IgD-negative memory B cell (primary cell): ENCODE results near the gene CITED2. TPM values are rescaled to one million over a fixed set of nuclear protein-coding genes. Genes with fewer than 3 reads are reported as not detected.

Experiments used
- H3K27ac Mint-ChIP-seq, 3 donors: one replicate each; pipeline ENCODE4 v1.8.0; 2020 to 2022; ENCODE audit warnings: mild to moderate bottlenecking in 3 of 3, mixed read lengths in 3 of 3, moderate library complexity in 1 of 3
- H3K27me3 Mint-ChIP-seq: one replicate; pipeline ENCODE4 v1.8.0; 2021; ENCODE audit warnings: mixed read lengths
- H3K36me3 Mint-ChIP-seq: one replicate; pipeline ENCODE4 v1.8.0; 2020; ENCODE audit warnings: mild to moderate bottlenecking, mixed read lengths
- H3K4me1 Mint-ChIP-seq, 3 donors: one replicate each; pipeline ENCODE4 v1.8.0; 2020 to 2022; ENCODE audit warnings: mixed read lengths in 3 of 3, mild to moderate bottlenecking in 1 of 3
- H3K4me3 Mint-ChIP-seq, 4 donors: one replicate each; pipeline ENCODE4 v1.8.0; 2020 to 2022; ENCODE audit warnings: mild to moderate bottlenecking in 4 of 4, mixed read lengths in 4 of 4, moderate library complexity in 3 of 4
- H3K9me3 Mint-ChIP-seq, 3 donors: one replicate each; pipeline ENCODE4 v1.8.0; 2020 to 2021; ENCODE audit warnings: mixed read lengths in 3 of 3, mild to moderate bottlenecking in 1 of 3
- polyA plus RNA-seq: library from polyadenylated mRNA; unstranded; fragments of 300-500 nt; fragmentation: Illumina TruSeq; gene quantifications from one replicate; pipeline ENCODE4 v1.2.3, GENCODE V29; 2021

CITED2 gene
- polyA plus RNA-seq, 1 donor from 2014 or later = 15.8 TPM

- H3K27ac Mint-ChIP-seq = peak overlapping the region in 1 of 3 donors; percentile 47
- peaks cover 8% of the 10 kb centered on the region for H3K36me3 Mint-ChIP-seq
Measured at GRCh38 chr6:139335447-139336210, 38.8 kb downstream of the CITED2 start.

GRCh38 chr6:139334806-139335446 is 39.5 kb downstream of the CITED2 start:
- peaks cover 1 to 19% (median 18%) of the 10 kb centered on the region in 3 donors for H3K4me1 Mint-ChIP-seq
- H3K27ac Mint-ChIP-seq = peak overlapping the region in 1 of 3 donors; percentile 20
- no peaks in the 10 kb centered on the region for H3K27me3 Mint-ChIP-seq

More at GRCh38 chr6:139335447-139336210, 38.8 kb downstream of the CITED2 start:
- peak overlapping the region in 1 of 4 donors; percentile 3 for H3K4me3 Mint-ChIP-seq
- no peaks in the 10 kb centered on the region for H3K27me3 Mint-ChIP-seq
- H3K9me3 Mint-ChIP-seq = no peaks in the 10 kb centered on the region
- peaks cover 1 to 19% (median 18%) of the 10 kb centered on the region in 3 donors for H3K4me1 Mint-ChIP-seq

GRCh38 chr6:139330826-139331500 is 43.5 kb downstream of the CITED2 start:
- peaks cover 11 to 26% (median 14%) of the 10 kb centered on the region in 3 donors for H3K4me1 Mint-ChIP-seq
- no peak overlapping the region for H3K27ac Mint-ChIP-seq
- peaks cover 0 to 2% (median 0%) of the 10 kb centered on the region in 3 donors for H3K9me3 Mint-ChIP-seq
- H3K36me3 Mint-ChIP-seq = peaks cover 4% of the 10 kb centered on the region
- no peaks in the 10 kb centered on the region for H3K27me3 Mint-ChIP-seq
- H3K4me3 Mint-ChIP-seq = no peak overlapping the region

More at GRCh38 chr6:139334806-139335446, 39.5 kb downstream of the CITED2 start:
- H3K36me3 Mint-ChIP-seq = peaks cover 8% of the 10 kb centered on the region
- no peaks in the 10 kb centered on the region for H3K9me3 Mint-ChIP-seq
- H3K4me3 Mint-ChIP-seq = peak overlapping the region in 1 of 4 donors; percentile 3

GRCh38 chr6:139330306-139330705 is 44.1 kb downstream of the CITED2 start:
- Mint-ChIP-seq H3K4me3 (no peak overlapping the region), H3K36me3 (peaks cover 4% of the 10 kb centered on the region), H3K4me1 (peaks cover 16 to 26% (median 19%) of the 10 kb centered on the region in 3 donors), H3K27ac (no peak overlapping the region), H3K9me3 (peaks cover 0 to 2% (median 0%) of the 10 kb centered on the region in 3 donors), H3K27me3 (no peaks in the 10 kb centered on the region)

- no peak overlapping the region for H3K27ac Mint-ChIP-seq
- peaks cover 4% of the 10 kb centered on the region for H3K36me3 Mint-ChIP-seq
- no peaks in the 10 kb centered on the region for H3K27me3 Mint-ChIP-seq
- H3K4me1 Mint-ChIP-seq = peaks cover 22 to 26% (median 24%) of the 10 kb centered on the region in 3 donors
- H3K4me3 Mint-ChIP-seq = peak overlapping the region in 1 of 4 donors; percentile 32
- peaks cover 0 to 2% (median 0%) of the 10 kb centered on the region in 3 donors for H3K9me3 Mint-ChIP-seq
Measured at GRCh38 chr6:139329224-139329623, 45.2 kb downstream of the CITED2 start.

- peaks cover 4% of the 10 kb centered on the region for H3K36me3 Mint-ChIP-seq
- H3K4me3 Mint-ChIP-seq = peak overlapping the region in 3 of 4 donors; percentile 1 to 76 (median 63)
- peak overlapping the region; percentile 35 to 99 (median 43) for H3K27ac Mint-ChIP-seq
- H3K9me3 Mint-ChIP-seq = peaks cover 0 to 2% (median 0%) of the 10 kb centered on the region in 3 donors
- H3K27me3 Mint-ChIP-seq = no peaks in the 10 kb centered on the region
- H3K4me1 Mint-ChIP-seq = peaks cover 27 to 41% (median 35%) of the 10 kb centered on the region in 3 donors
Measured at GRCh38 chr6:139327038-139327437, 47.4 kb downstream of the CITED2 start.

GRCh38 chr6:139325686-139326085 is 48.8 kb downstream of the CITED2 start:
- Mint-ChIP-seq H3K27ac (peak overlapping the region; percentile 71 to 99 (median 98)), H3K4me1 (peaks cover 27 to 44% (median 31%) of the 10 kb centered on the region in 3 donors), H3K9me3 (peaks cover 0 to 2% (median 0%) of the 10 kb centered on the region in 3 donors), H3K4me3 (peak overlapping the region in 3 of 4 donors; percentile 69 to 81 (median 70)), H3K27me3 (no peaks in the 10 kb centered on the region), H3K36me3 (peaks cover 2% of the 10 kb centered on the region)

- Mint-ChIP-seq H3K4me3 (peak overlapping the region; percentile 25 to 81 (median 66)), H3K27me3 (no peaks in the 10 kb centered on the region), H3K9me3 (peaks cover 0 to 2% (median 0%) of the 10 kb centered on the region in 3 donors), H3K36me3 (peaks cover 2% of the 10 kb centered on the region), H3K4me1 (peaks cover 27 to 44% (median 31%) of the 10 kb centered on the region in 3 donors), H3K27ac (peak overlapping the region; percentile 92 to 99 (median 98))
Measured at GRCh38 chr6:139325125-139325524, 49.3 kb downstream of the CITED2 start.

- peak overlapping the region; percentile 71 to 99 (median 98) for H3K27ac Mint-ChIP-seq
- H3K4me3 Mint-ChIP-seq = peak overlapping the region in 3 of 4 donors; percentile 93 to 98 (median 95)
- peaks cover 0 to 2% (median 0%) of the 10 kb centered on the region in 3 donors for H3K9me3 Mint-ChIP-seq
- peaks cover 2% of the 10 kb centered on the region for H3K36me3 Mint-ChIP-seq
- H3K27me3 Mint-ChIP-seq = no peaks in the 10 kb centered on the region
- H3K4me1 Mint-ChIP-seq = peaks cover 27 to 44% (median 31%) of the 10 kb centered on the region in 3 donors
Measured at GRCh38 chr6:139324301-139324555, 50.2 kb downstream of the CITED2 start.

GRCh38 chr6:139323511-139324300 is 50.7 kb downstream of the CITED2 start:
- Mint-ChIP-seq H3K4me3 (peak overlapping the region; percentile 88 to 98 (median 94)), H3K4me1 (peaks cover 27 to 44% (median 31%) of the 10 kb centered on the region in 3 donors), H3K9me3 (no peaks in the 10 kb centered on the region), H3K36me3 (peaks cover 2% of the 10 kb centered on the region), H3K27me3 (no peaks in the 10 kb centered on the region), H3K27ac (peak overlapping the region; percentile 97 to 99 (median 98))

Other genes starting within 250 kb of the CITED2 start
- gene HECA, start 239.6 kb downstream of the CITED2 start, polyA plus RNA-seq = 5.1 TPM
- 1.9 TPM for gene TXLNB, start 82.7 kb downstream of the CITED2 start, polyA plus RNA-seq